GM12872 (cell line): Measurements from ENCODE around the gene HDAC6.

Experiments used
- CTCF ChIP-seq: IDR thresholded peaks from 3 replicates; pipeline ENCODE4 v1.5.1; 2011; ENCODE audit warnings: low read depth, mild to moderate bottlenecking, low read length, moderate library complexity; ENCODE audit not compliant: insufficient read depth

The HDAC6 gene

GRCh38 chrX:48839686-48840085, 37.8 kb downstream of the HDAC6 start:
- TF ChIP-seq CTCF, result no peak

GRCh38 chrX:48848847-48849246, 47.0 kb downstream of the HDAC6 start:
- TF ChIP-seq CTCF, result no peak

- TF ChIP-seq CTCF, result no peak
These were observed 51.0 kb downstream of the HDAC6 start for GRCh38 chrX:48852857-48853256.

- TF ChIP-seq CTCF, result no peak
These were observed 53.0 kb downstream of the HDAC6 start for GRCh38 chrX:48854898-48855297.

GRCh38 chrX:48864210-48864609, 62.3 kb downstream of the HDAC6 start:
- no peak for TF ChIP-seq CTCF
